ENCODE data around the gene AGAP1. TPM values are rescaled to one million over a fixed set of nuclear protein-coding genes. Genes with fewer than 3 reads are reported as not detected.

Gene AGAP1
- total RNA-seq, 2 donors from 2014 or later, result 32.8 to 34.7 TPM

GRCh38 chr2:235745597-235745996 is 251.8 kb downstream of the AGAP1 start:
- no peak overlapping the region for H3K27ac Mint-ChIP-seq
- WGBS, 2 experiments (ENCODE audit: insufficient coverage in 1 of 2, insufficient read length in 1 of 2), result 92 to 97% methylated on average over 5 to 6 of the region's 6 CpGs
- no peak for TF ChIP-seq CTCF (conservative IDR thresholded peaks at IDR 0.05)

GRCh38 chr2:235746257-235746934 is 252.6 kb downstream of the AGAP1 start:
- Histone ChIP-seq H3K27ac (ENCODE audit: low read depth, low read length) (no peak overlapping the region), H3K27me3 (ENCODE audit: control insufficient read depth, insufficient read depth, low read length, poor library complexity, severe bottlenecking) (no peaks in the 10 kb centered on the region), H3K36me3 (ENCODE audit: control insufficient read depth, insufficient read depth, low read length) (peaks cover 27% of the 10 kb centered on the region), H3K4me1 (ENCODE audit: control insufficient read depth, insufficient read depth, low read length) (no peaks in the 10 kb centered on the region), H3K9ac (ENCODE audit: extremely low read depth, low read length, poor library complexity, severe bottlenecking) (no peak overlapping the region), H3K9me3 (ENCODE audit: control insufficient read depth, low read length) (no peaks in the 10 kb centered on the region), H3K4me3 (ENCODE audit: low read length) (no peak overlapping the region)
- WGBS, 2 experiments (ENCODE audit: insufficient coverage in 1 of 2, insufficient read length in 1 of 2), result 38 to 52% methylated on average over 5 to 12 of the region's 12 CpGs
- Mint-ChIP-seq H3K4me3 (no peak overlapping the region), H3K27me3 (ENCODE audit: insufficient read depth) (no peaks in the 10 kb centered on the region), H3K27ac (no peak overlapping the region), H3K36me3 (ENCODE audit: low read depth) (peaks cover 14% of the 10 kb centered on the region), H3K9me3 (no peaks in the 10 kb centered on the region), H3K4me1 (no peaks in the 10 kb centered on the region)
- peak; percentile 81 for TF ChIP-seq CTCF (conservative IDR thresholded peaks at IDR 0.05)
- DNase-seq, result peak; percentile 88

More at GRCh38 chr2:235745597-235745996, 251.8 kb downstream of the AGAP1 start:
- DNase-seq, result no peak
- no peak overlapping the region for H3K4me3 ChIP-seq (ENCODE audit: low read length)
- H3K9me3 ChIP-seq (ENCODE audit: control insufficient read depth, low read length), result no peaks in the 10 kb centered on the region
- no peak overlapping the region for H3K4me3 Mint-ChIP-seq
- H3K4me1 ChIP-seq (ENCODE audit: control insufficient read depth, insufficient read depth, low read length), result peaks cover 2% of the 10 kb centered on the region
- no peak overlapping the region for H3K9ac ChIP-seq (ENCODE audit: extremely low read depth, low read length, poor library complexity, severe bottlenecking)
- H3K36me3 Mint-ChIP-seq (ENCODE audit: low read depth), result peaks cover 16% of the 10 kb centered on the region
- no peak overlapping the region for H3K27ac ChIP-seq (ENCODE audit: low read depth, low read length)
- H3K36me3 ChIP-seq (ENCODE audit: control insufficient read depth, insufficient read depth, low read length), result peaks cover 23% of the 10 kb centered on the region
- H3K4me1 Mint-ChIP-seq, result peaks cover 4% of the 10 kb centered on the region
- no peaks in the 10 kb centered on the region for H3K27me3 ChIP-seq (ENCODE audit: control insufficient read depth, insufficient read depth, low read length, poor library complexity, severe bottlenecking)
- no peaks in the 10 kb centered on the region for H3K9me3 Mint-ChIP-seq
- H3K27me3 Mint-ChIP-seq (ENCODE audit: insufficient read depth), result no peaks in the 10 kb centered on the region

GRCh38 chr2:235747001-235747785 is 253.3 kb downstream of the AGAP1 start:
- H3K9me3 Mint-ChIP-seq, result no peaks in the 10 kb centered on the region
- no peak overlapping the region for H3K9ac ChIP-seq (ENCODE audit: extremely low read depth, low read length, poor library complexity, severe bottlenecking)
- H3K4me3 Mint-ChIP-seq, result no peak overlapping the region

More at GRCh38 chr2:235747001-235747785, 253.3 kb downstream of the AGAP1 start:
- Histone ChIP-seq H3K36me3 (ENCODE audit: control insufficient read depth, insufficient read depth, low read length) (peaks cover 24% of the 10 kb centered on the region), H3K4me3 (ENCODE audit: low read length) (no peak overlapping the region), H3K27me3 (ENCODE audit: control insufficient read depth, insufficient read depth, low read length, poor library complexity, severe bottlenecking) (no peaks in the 10 kb centered on the region), H3K27ac (ENCODE audit: low read depth, low read length) (no peak overlapping the region), H3K4me1 (ENCODE audit: control insufficient read depth, insufficient read depth, low read length) (no peaks in the 10 kb centered on the region), H3K9me3 (ENCODE audit: control insufficient read depth, low read length) (no peaks in the 10 kb centered on the region)
- Mint-ChIP-seq H3K27ac (no peak overlapping the region), H3K27me3 (ENCODE audit: insufficient read depth) (no peaks in the 10 kb centered on the region), H3K36me3 (ENCODE audit: low read depth) (peaks cover 17% of the 10 kb centered on the region), H3K4me1 (no peaks in the 10 kb centered on the region)
- 87 to 90% methylated on average over 9 to 23 of the region's 23 CpGs for WGBS, 2 experiments (ENCODE audit: insufficient coverage in 1 of 2, insufficient read length in 1 of 2)
- no peak for TF ChIP-seq CTCF (conservative IDR thresholded peaks at IDR 0.05)
- no peak for DNase-seq

All from endodermal cell (in vitro differentiated cells).